K562 (cell line): ENCODE results near the gene SPATA25. TPM values are rescaled to one million over a fixed set of nuclear protein-coding genes. Genes with fewer than 3 reads are reported as not detected.

Experiments used
- CTBP1 ChIP-seq: fragments of 450-650 bp; IDR thresholded peaks from 2 replicates; pipeline ENCODE4 v1.6.1; 2016; ENCODE audit warnings: borderline replicate concordance
- DNMT1 ChIP-seq: fragments of 450-650 bp; IDR thresholded peaks from 2 replicates; pipeline ENCODE4 v1.6.1; 2016; ENCODE audit warnings: antibody characterized with exemption, mild to moderate bottlenecking
- EHMT2 ChIP-seq: fragments of 450-650 bp; IDR thresholded peaks from 2 replicates; pipeline ENCODE4 v1.6.1; 2018; ENCODE audit warnings: antibody characterized with exemption
- GABPA ChIP-seq: fragments of 200-800 bp; sonication (Bioruptor generic); conservative IDR thresholded peaks from 2 replicates; pipeline ENCODE4 v1.6.1; 2016; ENCODE audit warnings: low read depth, missing genetic modification characterization, missing compliant biosample characterization
- HDAC2 ChIP-seq: fragments of 450-650 bp; IDR thresholded peaks from 2 replicates; pipeline ENCODE4 v1.6.1; 2016; ENCODE audit warnings: mild to moderate bottlenecking
- PCBP2 ChIP-seq: fragments of 200-400 bp; formaldehyde crosslinking; IDR thresholded peaks from 2 replicates; pipeline ENCODE4 v1.6.1; 2018; ENCODE audit warnings: low read length, low read depth, mild to moderate bottlenecking, moderate library complexity; ENCODE audit not compliant: poor library complexity, severe bottlenecking
- POLR2G ChIP-seq: fragments of 200-400 bp; formaldehyde crosslinking; IDR thresholded peaks from 2 replicates; pipeline ENCODE4 v1.6.1; 2017; ENCODE audit warnings: low read depth, mild to moderate bottlenecking, antibody characterized with exemption, low read length, moderate library complexity
- SNRNP70 ChIP-seq: fragments of 200-400 bp; formaldehyde crosslinking; optimal IDR thresholded peaks from 2 replicates; pipeline ENCODE3; 2017; ENCODE audit warnings: low read depth, low read length
- TAL1 ChIP-seq: fragments of 450-650 bp; IDR thresholded peaks from 2 replicates; pipeline ENCODE4 v1.6.1; 2016; ENCODE audit warnings: mild to moderate bottlenecking
- TEAD4 ChIP-seq, 2 experiments: sonication (generic) in 1 of 2; formaldehyde crosslinking in 1 of 2; IDR thresholded peaks; 2 replicates each; pipeline versions ENCODE4 v1.6.1 to v1.8.0; 2012 to 2022; ENCODE audit warnings: borderline replicate concordance in 1 of 2, inconsistent platforms in 1 of 2, low read length in 1 of 2, mild to moderate bottlenecking in 1 of 2, missing genetic modification reagents in 1 of 2
- ZNF311 ChIP-seq: fragments of 250-450 bp; sonication (Bioruptor Pico); IDR thresholded peaks from 2 replicates; pipeline ENCODE4 v1.4.0; 2020; ENCODE audit warnings: mild to moderate bottlenecking, moderate library complexity
- ZNF707 ChIP-seq: fragments of 250-450 bp; sonication (Bioruptor Pico); conservative IDR thresholded peaks from 2 replicates; pipeline ENCODE4 v1.8.0; 2022; ENCODE audit warnings: inconsistent platforms, mild to moderate bottlenecking, moderate library complexity
- polyA plus RNA-seq, 8 experiments: library from polyadenylated mRNA; depleted of rRNA in 4 of 8; stranded (reverse) in 5 of 8; unstranded in 3 of 8; fragments of >200 nt; fragmentation: Nextera tagmentation in 2 of 8; fragmentation: Illumina TruSeq in 1 of 8; extraction: Ambion mirVana in 2 of 8; extraction: Trizol in 1 of 8; gene quantifications; 2 replicates each; pipeline versions ENCODE4 v1.2.1 to v1.2.3, GENCODE V29; 2011 to 2014; ENCODE audit warnings: inconsistent platforms in 1 of 8, missing spikeins in 1 of 8
- total RNA-seq, 7 experiments: library from RNA; depleted of rRNA in 6 of 7; stranded (reverse); fragments of >200 nt in 6 of 7; fragmentation: Illumina TruSeq in 2 of 7; extraction: Trizol in 2 of 7; gene quantifications; 2 replicates each; pipeline versions ENCODE4 v1.2.1 to v1.2.3, GENCODE V29; 2011 to 2021; ENCODE audit warnings: low replicate concordance in 1 of 7
- TF ChIP-seq, protein P1 (sequence below), 2 experiments: fragments of 450-650 bp; conservative IDR thresholded peaks; 2 replicates each; pipeline ENCODE4 v1.6.1; 2017; ENCODE audit warnings: mild to moderate bottlenecking in 2 of 2, moderate library complexity in 2 of 2
- TF ChIP-seq, protein P2 (sequence below): fragments of 250-450 bp; sonication (Bioruptor Pico); IDR thresholded peaks from 2 replicates; pipeline ENCODE4 v1.4.0; 2020; ENCODE audit warnings: mild to moderate bottlenecking
- TF ChIP-seq, protein P3 (sequence below), 2 experiments: fragments of 450-650 bp; formaldehyde crosslinking in 1 of 2; IDR thresholded peaks; 2 replicates each; pipeline versions ENCODE4 v1.4.0 to v1.6.1; 2014 to 2020; ENCODE audit warnings: mild to moderate bottlenecking in 2 of 2, borderline replicate concordance in 1 of 2, low read depth in 1 of 2

SPATA25 gene
- total and polyA plus RNA-seq, 9 of the 15 experiments (the other 6 are each of a cell fraction or from before 2014, with no cell fraction given) = 0.21 to 0.95 (median 0.53) TPM; not detected in 3

DNA sequence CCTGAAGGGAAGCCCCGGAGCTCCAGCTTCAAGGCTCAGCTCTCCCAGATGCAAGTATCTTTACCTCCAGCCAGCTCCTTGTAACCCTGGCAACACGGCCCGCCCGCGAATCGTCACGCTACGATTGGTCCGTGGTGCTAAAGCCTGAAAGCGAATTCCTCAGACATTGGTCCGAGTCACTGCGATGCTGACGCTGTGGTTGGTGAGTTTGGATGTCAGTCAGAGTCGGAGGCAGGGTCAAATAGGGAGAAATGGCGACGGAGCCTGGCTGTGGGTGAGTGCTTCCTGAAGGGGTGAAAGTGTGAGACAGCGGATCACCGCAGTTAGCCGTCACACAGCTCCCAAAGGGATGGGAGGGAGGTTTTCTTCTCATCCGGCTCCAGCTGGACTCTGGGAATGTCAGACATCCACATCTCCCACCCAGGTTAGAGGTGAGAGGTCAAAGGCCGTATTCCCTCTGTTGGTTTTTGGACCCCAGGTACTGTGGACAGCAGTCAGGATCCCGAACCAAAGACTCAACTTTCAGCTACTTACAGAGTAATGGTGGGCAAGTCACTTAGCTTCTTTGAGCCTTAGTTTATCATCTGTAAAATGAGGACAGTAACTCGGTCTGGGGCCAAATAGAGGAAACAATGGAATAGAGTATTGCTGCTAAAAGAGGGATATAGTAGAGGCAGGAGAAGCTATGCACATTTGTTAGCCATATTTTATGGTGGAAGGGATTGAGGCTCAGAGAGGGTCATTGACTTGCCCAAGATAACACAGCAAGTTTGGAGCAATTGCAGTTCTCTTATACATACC, 6.2 kb downstream of the SPATA25 start, which contains the start of gene ZSWIM1 (continued):
- TF ChIP-seq PCBP2 (no peak), CTBP1 (peak; percentile 49; the same call in 1 of the 2 replicates), TEAD4 (IDR thresholded peaks at IDR 0.05; ENCODE audit: low read length) (no peak), TEAD4 (CRISPR knock-in tag; IDR thresholded peaks at IDR 0.05; ENCODE audit: borderline replicate concordance) (no peak), ZNF311 (CRISPR knock-in tag) (peak; percentile 40; the same call in 1 of the 2 replicates), HDAC2 (peak; percentile 76), ZNF707 (no peak), SNRNP70 (no peak), DNMT1 (0 out of 2 replicates have a peak, but pooled peaks have one; percentile 22), POLR2G (peak; percentile 78), GABPA (tag) (peak; percentile 33; the same call in 1 of the 2 replicates), TAL1 (no peak), EHMT2 (peak; percentile 35; the same call in 1 of the 2 replicates)
- TF ChIP-seq, protein P1, sequence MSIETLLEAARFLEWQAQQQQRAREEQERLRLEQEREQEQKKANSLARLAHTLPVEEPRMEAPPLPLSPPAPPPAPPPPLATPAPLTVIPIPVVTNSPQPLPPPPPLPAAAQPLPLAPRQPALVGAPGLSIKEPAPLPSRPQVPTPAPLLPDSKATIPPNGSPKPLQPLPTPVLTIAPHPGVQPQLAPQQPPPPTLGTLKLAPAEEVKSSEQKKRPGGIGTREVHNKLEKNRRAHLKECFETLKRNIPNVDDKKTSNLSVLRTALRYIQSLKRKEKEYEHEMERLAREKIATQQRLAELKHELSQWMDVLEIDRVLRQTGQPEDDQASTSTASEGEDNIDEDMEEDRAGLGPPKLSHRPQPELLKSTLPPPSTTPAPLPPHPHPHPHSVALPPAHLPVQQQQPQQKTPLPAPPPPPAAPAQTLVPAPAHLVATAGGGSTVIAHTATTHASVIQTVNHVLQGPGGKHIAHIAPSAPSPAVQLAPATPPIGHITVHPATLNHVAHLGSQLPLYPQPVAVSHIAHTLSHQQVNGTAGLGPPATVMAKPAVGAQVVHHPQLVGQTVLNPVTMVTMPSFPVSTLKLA (conservative IDR thresholded peaks at IDR 0.05) = no peak
- TF ChIP-seq, protein P2, sequence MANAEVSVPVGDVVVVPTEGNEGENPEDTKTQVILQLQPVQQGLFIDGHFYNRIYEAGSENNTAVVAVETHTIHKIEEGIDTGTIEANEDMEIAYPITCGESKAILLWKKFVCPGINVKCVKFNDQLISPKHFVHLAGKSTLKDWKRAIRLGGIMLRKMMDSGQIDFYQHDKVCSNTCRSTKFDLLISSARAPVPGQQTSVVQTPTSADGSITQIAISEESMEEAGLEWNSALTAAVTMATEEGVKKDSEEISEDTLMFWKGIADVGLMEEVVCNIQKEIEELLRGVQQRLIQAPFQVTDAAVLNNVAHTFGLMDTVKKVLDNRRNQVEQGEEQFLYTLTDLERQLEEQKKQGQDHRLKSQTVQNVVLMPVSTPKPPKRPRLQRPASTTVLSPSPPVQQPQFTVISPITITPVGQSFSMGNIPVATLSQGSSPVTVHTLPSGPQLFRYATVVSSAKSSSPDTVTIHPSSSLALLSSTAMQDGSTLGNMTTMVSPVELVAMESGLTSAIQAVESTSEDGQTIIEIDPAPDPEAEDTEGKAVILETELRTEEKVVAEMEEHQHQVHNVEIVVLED (CRISPR knock-in tag) = no peak
- TF ChIP-seq, protein P3, sequence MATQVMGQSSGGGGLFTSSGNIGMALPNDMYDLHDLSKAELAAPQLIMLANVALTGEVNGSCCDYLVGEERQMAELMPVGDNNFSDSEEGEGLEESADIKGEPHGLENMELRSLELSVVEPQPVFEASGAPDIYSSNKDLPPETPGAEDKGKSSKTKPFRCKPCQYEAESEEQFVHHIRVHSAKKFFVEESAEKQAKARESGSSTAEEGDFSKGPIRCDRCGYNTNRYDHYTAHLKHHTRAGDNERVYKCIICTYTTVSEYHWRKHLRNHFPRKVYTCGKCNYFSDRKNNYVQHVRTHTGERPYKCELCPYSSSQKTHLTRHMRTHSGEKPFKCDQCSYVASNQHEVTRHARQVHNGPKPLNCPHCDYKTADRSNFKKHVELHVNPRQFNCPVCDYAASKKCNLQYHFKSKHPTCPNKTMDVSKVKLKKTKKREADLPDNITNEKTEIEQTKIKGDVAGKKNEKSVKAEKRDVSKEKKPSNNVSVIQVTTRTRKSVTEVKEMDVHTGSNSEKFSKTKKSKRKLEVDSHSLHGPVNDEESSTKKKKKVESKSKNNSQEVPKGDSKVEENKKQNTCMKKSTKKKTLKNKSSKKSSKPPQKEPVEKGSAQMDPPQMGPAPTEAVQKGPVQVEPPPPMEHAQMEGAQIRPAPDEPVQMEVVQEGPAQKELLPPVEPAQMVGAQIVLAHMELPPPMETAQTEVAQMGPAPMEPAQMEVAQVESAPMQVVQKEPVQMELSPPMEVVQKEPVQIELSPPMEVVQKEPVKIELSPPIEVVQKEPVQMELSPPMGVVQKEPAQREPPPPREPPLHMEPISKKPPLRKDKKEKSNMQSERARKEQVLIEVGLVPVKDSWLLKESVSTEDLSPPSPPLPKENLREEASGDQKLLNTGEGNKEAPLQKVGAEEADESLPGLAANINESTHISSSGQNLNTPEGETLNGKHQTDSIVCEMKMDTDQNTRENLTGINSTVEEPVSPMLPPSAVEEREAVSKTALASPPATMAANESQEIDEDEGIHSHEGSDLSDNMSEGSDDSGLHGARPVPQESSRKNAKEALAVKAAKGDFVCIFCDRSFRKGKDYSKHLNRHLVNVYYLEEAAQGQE (IDR thresholded peaks at IDR 0.05; ENCODE audit: borderline replicate concordance) = peak; percentile 45
- TF ChIP-seq, protein P3 (CRISPR knock-in tag; IDR thresholded peaks at IDR 0.05; ENCODE audit: low read depth) = peak; percentile 34; the same call in 1 of the 2 replicates
